T-cell (primary cell): ENCODE data around the gene LAIR1. TPM values are rescaled to one million over a fixed set of nuclear protein-coding genes. Genes with fewer than 3 reads are reported as not detected.
"Not testable (repeated sequence)": the region's sequence is repeated elsewhere in the genome, so short reads cannot be mapped to it uniquely, and the experiment has no call there.

Source experiments
- ATAC-seq, 4 experiments: fragments of 200-7000 bp in 3 of 4; fragments of 150-1000 bp in 1 of 4; cut with Tn5 transposase; replicated peaks in 1 of 4; 1 replicate in 3 of 4; 2 replicates in 1 of 4; pipeline ENCODE4 v1.10.0; 2021; ENCODE audit warnings: moderate library complexity in 3 of 4, mild to moderate bottlenecking in 2 of 4, moderate number of reproducible peaks in 1 of 4
- CTCF ChIA-PET, 2 donors: fragments of 300-600 bp; sonication (Branson Sonifier 250); formaldehyde crosslinking; loops; one replicate each; lab custom pipeline; 2022; ENCODE audit warnings: antibody characterized with exemption in 2 of 2; lab: Charles Lee
- POLR2A ChIA-PET, 2 donors: fragments of 300-600 bp; sonication (Branson Sonifier 250); formaldehyde crosslinking; loops; one replicate each; lab custom pipeline; 2022; ENCODE audit warnings: antibody characterized with exemption in 2 of 2; lab: Charles Lee
- DNase-seq, 35 experiments: peaks; one replicate each; pipeline versions ENCODE4 v3.0.0 to v3.0.0-alpha.2; 2013 to 2023
- H3K27ac ChIP-seq: one replicate; pipeline ENCODE4 v1.5.1; 2013; ENCODE audit warnings: low read length
- H3K27me3 ChIP-seq, 2 experiments: replicated peaks in 1 of 2; 1 replicate in 1 of 2; 2 replicates in 1 of 2; pipeline versions ENCODE4 v1.6.1 to v1.7.0; 2013; ENCODE audit warnings: low read length in 1 of 2, mixed read lengths in 1 of 2; ENCODE audit not compliant: control insufficient read depth in 2 of 2, insufficient read depth in 2 of 2; ENCODE audit errors: extremely low read depth in 1 of 2
- H3K36me3 ChIP-seq, 2 donors: 1 replicate in 1 of 2; 2 replicates in 1 of 2; pipeline versions ENCODE4 v1.6.1 to v1.7.0; 2013; ENCODE audit warnings: low read length in 1 of 2; ENCODE audit not compliant: control insufficient read depth in 2 of 2, insufficient read depth in 1 of 2; ENCODE audit errors: extremely low read depth in 1 of 2
- H3K4me1 ChIP-seq, 2 experiments: 1 replicate in 1 of 2; 2 replicates in 1 of 2; pipeline versions ENCODE4 v1.6.1 to v1.7.0; 2013; ENCODE audit warnings: low read length in 2 of 2, mixed read lengths in 1 of 2; ENCODE audit not compliant: insufficient read depth in 2 of 2, control insufficient read depth in 1 of 2; ENCODE audit errors: extremely low read depth in 1 of 2
- H3K4me3 ChIP-seq, 2 donors: 1 replicate in 1 of 2; 2 replicates in 1 of 2; pipeline versions ENCODE4 v1.5.1 to v1.7.0; 2013; ENCODE audit warnings: mild to moderate bottlenecking in 2 of 2, low read length in 1 of 2, moderate library complexity in 1 of 2; ENCODE audit not compliant: control insufficient read depth in 1 of 2; ENCODE audit errors: extremely low read depth in 1 of 2
- H3K9me3 ChIP-seq: 2 replicates; pipeline ENCODE4 v1.7.0; 2013
- H3K27ac Mint-ChIP-seq, 2 donors: one replicate each; pipeline ENCODE4 v1.8.0; 2020 to 2021; ENCODE audit warnings: mild to moderate bottlenecking in 2 of 2, mixed read lengths in 2 of 2
- H3K27me3 Mint-ChIP-seq, 2 donors: one replicate each; pipeline ENCODE4 v1.8.0; 2021 to 2022; ENCODE audit warnings: mixed read lengths in 2 of 2
- H3K36me3 Mint-ChIP-seq: one replicate; pipeline ENCODE4 v1.8.0; 2021; ENCODE audit warnings: mixed read lengths
- H3K4me1 Mint-ChIP-seq, 3 donors: one replicate each; pipeline ENCODE4 v1.8.0; 2020 to 2022; ENCODE audit warnings: mixed read lengths in 3 of 3, mild to moderate bottlenecking in 1 of 3
- H3K4me3 Mint-ChIP-seq, 3 donors: one replicate each; pipeline ENCODE4 v1.8.0; 2020 to 2022; ENCODE audit warnings: mild to moderate bottlenecking in 3 of 3, mixed read lengths in 3 of 3, moderate library complexity in 3 of 3
- H3K9me3 Mint-ChIP-seq, 3 donors: one replicate each; pipeline ENCODE4 v1.8.0; 2020 to 2022; ENCODE audit warnings: mixed read lengths in 3 of 3
- WGBS: methylation state at CpG from one replicate; pipeline ENCODE4 v1.1.5; 2013; ENCODE audit warnings: missing lambda C conversion rate; ENCODE audit not compliant: insufficient coverage; 5-methylcytosine and 5-hydroxymethylcytosine counted together
- total RNA-seq, 35 experiments: library from RNA in 6 of 35; stranded (reverse) in 6 of 35; fragments of 120-200 nt in 1 of 35; gene quantifications; one replicate each; pipeline versions ENCODE4 v1.2.1 to v1.2.4 and lab custom pipeline; 2013 to 2026

The LAIR1 gene
- total RNA-seq, 5 donors from 2014 or later (not counting 1 experiment from before 2014, with no cell fraction given), result 40.2 to 66.0 (median 59.7) TPM

DNA sequence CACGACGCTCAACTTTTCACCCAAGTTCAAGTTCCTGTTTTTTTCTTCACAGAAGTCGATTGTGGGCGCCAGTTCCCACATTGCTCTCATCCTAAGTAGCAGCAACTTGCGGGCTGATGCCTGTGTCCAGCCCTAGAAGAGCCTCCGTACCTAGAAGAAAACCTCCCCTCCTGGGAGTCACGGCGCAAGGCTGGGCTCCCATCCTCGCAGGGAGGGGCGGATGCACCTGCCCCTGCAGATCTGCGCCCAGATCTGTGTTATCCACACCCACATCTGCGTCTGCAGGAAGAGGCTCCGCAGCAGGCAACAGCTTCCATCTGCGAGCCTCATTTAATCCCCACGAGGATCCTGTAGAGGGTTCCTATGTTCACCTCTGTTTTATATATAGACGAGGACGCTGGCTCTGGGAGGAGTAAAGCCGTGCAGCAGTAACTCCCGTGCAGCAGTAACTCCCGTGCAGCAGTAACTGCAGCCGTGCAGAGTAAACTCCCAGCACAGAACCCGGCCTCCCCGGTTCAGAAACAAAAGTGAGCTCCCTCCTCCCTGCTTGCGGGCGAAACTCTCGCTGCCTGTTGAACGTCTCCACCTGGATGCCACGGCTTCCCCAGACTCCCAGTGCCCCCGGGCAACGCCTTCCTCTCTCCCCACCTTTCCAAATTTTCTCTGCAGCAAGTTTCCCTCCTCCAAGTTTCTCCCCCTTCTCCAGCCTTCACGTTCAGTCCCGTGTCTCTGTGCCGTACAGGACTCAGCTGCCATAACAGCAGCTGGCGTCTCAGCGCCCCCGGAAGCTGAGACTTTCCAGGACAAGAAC is 23.5 kb upstream of the LAIR1 start:
- no peaks in the 10 kb centered on the region for H3K9me3 Mint-ChIP-seq
- peak overlapping the region; percentile 85 to 88 (median 86) for H3K4me3 Mint-ChIP-seq
- DNase-seq (peak in 33 of 35 experiments; percentile 6 to 60 (median 31)), ATAC-seq (peak; percentile 75 to 81 (median 76))
- H3K27me3 ChIP-seq, result peaks cover 0 to 12% of the 10 kb centered on the region in 2 experiments
- peak overlapping the region; percentile 55 for H3K27ac ChIP-seq
- H3K27ac Mint-ChIP-seq, result peak overlapping the region; percentile 91 to 96
- H3K4me1 Mint-ChIP-seq, result peaks cover 43 to 55% (median 47%) of the 10 kb centered on the region in 3 donors
- peak overlapping the region; percentile 49 to 65 for H3K4me3 ChIP-seq
- H3K36me3 ChIP-seq, result no peaks in the 10 kb centered on the region
- H3K4me1 ChIP-seq, result peaks cover 24 to 32% of the 10 kb centered on the region in 2 experiments
- WGBS, result 2% methylated on average over 26 of the region's 36 CpGs
- ChIA-PET POLR2A (interaction anchor here (0.6 to 0.7 kb wide), 2 partner anchors 12 to 15 kb away, joined by 3 to 4 read pairs; no protein-coding TSS in a partner anchor), CTCF (interaction anchor here (0.6 to 1.7 kb wide), 10 partner anchors 10 to 64 kb away, joined by 3 to 7 read pairs (median 4); no protein-coding TSS in a partner anchor)
- H3K9me3 ChIP-seq, result no peaks in the 10 kb centered on the region
- peaks cover 0 to 2% of the 10 kb centered on the region in 2 donors for H3K27me3 Mint-ChIP-seq
- no peaks in the 10 kb centered on the region for H3K36me3 Mint-ChIP-seq

DNA sequence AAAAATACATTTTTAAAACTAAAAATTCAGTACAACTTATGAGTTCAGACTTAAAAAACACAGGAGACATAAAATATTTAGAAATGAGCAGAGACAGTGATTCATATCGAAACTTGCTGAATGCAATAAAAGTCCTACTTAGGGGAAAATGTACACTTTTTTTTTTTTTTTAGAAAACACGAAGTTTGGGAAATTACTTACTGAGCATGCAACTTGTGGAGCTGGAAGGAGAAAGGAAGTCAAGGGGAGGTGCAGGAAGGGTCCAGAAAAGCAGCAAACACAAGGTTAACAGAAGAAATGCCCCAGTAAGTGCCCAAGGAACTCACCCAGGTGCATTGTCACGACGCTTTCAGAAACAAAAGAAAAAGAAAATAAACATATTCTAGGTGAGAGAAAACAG is 18.6 kb upstream of the LAIR1 start:
- WGBS, result 50% methylated on average over 1 of the region's 4 CpGs
- Mint-ChIP-seq H3K36me3 (no peaks in the 10 kb centered on the region), H3K27me3 (no peaks in the 10 kb centered on the region), H3K4me1 (peaks cover 37 to 58% (median 45%) of the 10 kb centered on the region in 3 donors), H3K4me3 (no peak overlapping the region), H3K27ac (no peak overlapping the region), H3K9me3 (no peaks in the 10 kb centered on the region)
- Histone ChIP-seq H3K27me3 (no peaks in the 10 kb centered on the region), H3K4me3 (no peak overlapping the region), H3K9me3 (no peaks in the 10 kb centered on the region), H3K27ac (no peak overlapping the region), H3K36me3 (no peaks in the 10 kb centered on the region), H3K4me1 (peaks cover 17 to 33% of the 10 kb centered on the region in 2 experiments)
- ATAC-seq (no peak), DNase-seq (no peak)
- POLR2A ChIA-PET, result interaction anchor here in 1 of 2 donors (0.6 kb wide), 1 partner anchor 1656 kb away, joined by 5 read pairs; no protein-coding TSS in a partner anchor
- CTCF ChIA-PET, result no interaction called here

DNA sequence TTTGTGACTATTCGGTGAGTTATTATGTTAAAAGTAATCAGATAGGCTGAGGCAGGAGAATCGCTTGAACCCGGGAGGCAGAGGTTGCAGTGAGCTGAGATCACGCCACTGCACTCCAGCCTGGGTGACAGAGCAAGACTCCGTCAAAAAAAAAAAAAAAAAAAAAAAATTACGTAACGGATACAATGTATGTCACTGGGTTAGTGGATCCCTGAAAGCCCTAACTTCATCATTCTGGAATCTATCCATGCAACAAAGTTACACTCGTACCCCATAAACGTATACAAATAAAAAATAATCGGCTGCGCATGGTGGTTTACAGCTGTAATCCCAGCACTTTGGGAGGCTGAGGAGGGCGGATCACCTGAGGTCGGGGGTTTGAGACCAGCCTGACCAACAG is 17.3 kb upstream of the LAIR1 start:
- H3K4me3 ChIP-seq, H3K36me3 ChIP-seq, H3K27me3 ChIP-seq, H3K27ac ChIP-seq, H3K9me3 ChIP-seq, H3K27me3 Mint-ChIP-seq, H3K36me3 Mint-ChIP-seq, H3K9me3 Mint-ChIP-seq, H3K4me3 Mint-ChIP-seq, H3K27ac Mint-ChIP-seq, ATAC-seq, DNase-seq: not testable (repeated sequence)
- POLR2A ChIA-PET, result interaction anchor here in 1 of 2 donors (0.7 kb wide), 1 partner anchor 25 kb away, joined by 4 read pairs; no protein-coding TSS in a partner anchor
- whole genome bisulfite sequencing, result no CpG with 5 or more reads among the region's 13 CpGs
- CTCF ChIA-PET, result interaction anchor here in 1 of 2 donors (0.6 kb wide), 2 partner anchors 33 to 543 kb away, joined by 3 to 5 read pairs; partner anchors contain the start of gene TTYH1
- H3K4me1 Mint-ChIP-seq, result peaks cover 33 to 55% (median 41%) of the 10 kb centered on the region in 3 donors
- peaks cover 15 to 34% of the 10 kb centered on the region in 2 experiments for H3K4me1 ChIP-seq

DNA sequence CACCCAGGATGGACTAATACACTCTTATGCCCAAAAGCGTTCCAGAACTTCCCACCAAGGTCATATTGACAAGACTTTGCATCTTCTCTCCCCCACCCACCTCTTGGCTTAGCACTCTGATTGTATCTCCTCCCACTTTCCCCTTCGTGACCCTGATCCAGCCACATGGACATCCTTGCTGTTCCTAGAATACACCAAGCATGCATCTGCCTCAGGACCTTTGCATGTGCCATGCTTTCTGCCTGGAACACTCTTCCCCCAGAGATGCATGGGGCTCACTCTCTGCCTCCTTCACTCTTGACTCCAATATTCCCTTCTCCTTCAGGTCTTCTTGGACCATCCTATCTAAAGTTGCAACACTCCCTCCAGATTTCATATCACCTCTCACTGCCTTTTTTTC is 16.2 kb upstream of the LAIR1 start:
- 84% methylated on average over 2 of the region's 2 CpGs for WGBS
- Histone ChIP-seq H3K36me3 (no peaks in the 10 kb centered on the region), H3K4me1 (peaks cover 22 to 41% of the 10 kb centered on the region in 2 experiments), H3K4me3 (no peak overlapping the region), H3K27ac (no peak overlapping the region), H3K27me3 (no peaks in the 10 kb centered on the region), H3K9me3 (no peaks in the 10 kb centered on the region)
- ChIA-PET POLR2A (no interaction called here), CTCF (no interaction called here)
- no peaks in the 10 kb centered on the region for H3K36me3 Mint-ChIP-seq
- peaks cover 42 to 64% (median 50%) of the 10 kb centered on the region in 3 donors for H3K4me1 Mint-ChIP-seq
- no peaks in the 10 kb centered on the region for H3K9me3 Mint-ChIP-seq
- H3K27me3 Mint-ChIP-seq, result no peaks in the 10 kb centered on the region
- ATAC-seq (no peak), DNase-seq (no peak)
- no peak overlapping the region for H3K4me3 Mint-ChIP-seq
- no peak overlapping the region for H3K27ac Mint-ChIP-seq

DNA sequence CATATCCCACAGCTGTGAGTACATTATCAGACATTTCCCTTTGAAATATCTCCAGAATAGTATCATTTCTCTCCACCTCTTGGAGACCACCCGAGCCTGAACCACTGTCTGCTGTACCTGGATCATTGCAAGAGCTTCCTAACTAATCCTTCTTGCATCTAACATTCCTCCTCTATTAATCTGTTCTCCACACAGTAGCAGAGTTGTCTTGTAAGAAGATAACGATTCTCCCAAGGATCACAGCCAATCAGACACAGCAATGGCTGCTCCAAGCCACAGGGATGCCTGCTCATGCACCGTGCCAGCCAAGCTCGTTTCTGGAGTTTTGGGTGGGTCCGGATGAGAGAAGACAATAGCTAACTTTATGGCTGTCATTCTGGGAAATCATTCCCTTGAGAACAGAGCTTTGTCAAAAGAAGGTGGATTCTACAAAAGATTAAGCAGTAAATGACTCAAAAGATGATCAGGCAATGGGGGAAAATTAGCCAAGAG is 14.5 kb upstream of the LAIR1 start:
- CTCF ChIA-PET, result interaction anchor here in 1 of 2 donors (1.8 kb wide), 1 partner anchor 12 kb away, joined by 7 read pairs; no protein-coding TSS in a partner anchor
- Mint-ChIP-seq H3K9me3 (no peaks in the 10 kb centered on the region), H3K27ac (peak overlapping the region in 1 of 2 donors; percentile 25), H3K27me3 (no peaks in the 10 kb centered on the region), H3K4me1 (peaks cover 58 to 67% (median 62%) of the 10 kb centered on the region in 3 donors), H3K36me3 (no peaks in the 10 kb centered on the region), H3K4me3 (peak overlapping the region in 2 of 3 donors; percentile 1 to 64)
- Histone ChIP-seq H3K27ac (no peak overlapping the region), H3K27me3 (peaks cover 0 to 3% of the 10 kb centered on the region in 2 experiments), H3K36me3 (no peaks in the 10 kb centered on the region), H3K4me3 (no peak overlapping the region), H3K9me3 (no peaks in the 10 kb centered on the region), H3K4me1 (peaks cover 35 to 58% of the 10 kb centered on the region in 2 experiments)
- DNase-seq, result no peak
- no peak for ATAC-seq
- POLR2A ChIA-PET, result no interaction called here
- WGBS, result 72% methylated on average over 2 of the region's 5 CpGs

GRCh38 chr19:54376610-54377285 is 12.0 kb upstream of the LAIR1 start:
- H3K27me3 ChIP-seq, result peaks cover 0 to 3% of the 10 kb centered on the region in 2 experiments
- Mint-ChIP-seq H3K9me3 (no peaks in the 10 kb centered on the region), H3K36me3 (no peaks in the 10 kb centered on the region), H3K4me3 (peak overlapping the region in 1 of 3 donors; percentile 60), H3K27ac (peak overlapping the region; percentile 51 to 68), H3K27me3 (no peaks in the 10 kb centered on the region), H3K4me1 (peaks cover 72 to 86% (median 76%) of the 10 kb centered on the region in 3 donors)
- no peaks in the 10 kb centered on the region for H3K36me3 ChIP-seq
- ATAC-seq (no peak), DNase-seq (no peak)
- POLR2A ChIA-PET, result interaction anchor here in 1 of 2 donors (0.6 to 0.7 kb wide), 2 partner anchors 11 to 71 kb away, joined by 3 to 7 read pairs; no protein-coding TSS in a partner anchor
- WGBS, result 31% methylated on average over 5 of the region's 11 CpGs
- peak overlapping the region; percentile 5 for H3K27ac ChIP-seq
- H3K9me3 ChIP-seq, result no peaks in the 10 kb centered on the region
- CTCF ChIA-PET, result interaction anchor here in 1 of 2 donors (0.7 kb wide), 1 partner anchor 348 kb away, joined by 4 read pairs; no protein-coding TSS in a partner anchor
- H3K4me1 ChIP-seq, result peaks cover 49 to 83% of the 10 kb centered on the region in 2 experiments
- H3K4me3 ChIP-seq, result no peak overlapping the region
